Ureter (tissue), 1 donor: ENCODE measurements around the gene BID. TPM values are rescaled to one million over a fixed set of nuclear protein-coding genes. Genes with fewer than 3 reads are reported as not detected.

ENCODE experiments used
- DNase-seq: peaks from one replicate; pipeline ENCODE4 v3.0.0-alpha.2; 2020; ENCODE audit warnings: low spot score
- total RNA-seq: library from RNA; stranded (reverse); gene quantifications from one replicate; pipeline ENCODE4 v1.2.4, GENCODE V29; 2023
- donor health status: DM: yes; HTN: yes; CAD: no.

The BID gene
- 31.3 TPM for total RNA-seq

DNA sequence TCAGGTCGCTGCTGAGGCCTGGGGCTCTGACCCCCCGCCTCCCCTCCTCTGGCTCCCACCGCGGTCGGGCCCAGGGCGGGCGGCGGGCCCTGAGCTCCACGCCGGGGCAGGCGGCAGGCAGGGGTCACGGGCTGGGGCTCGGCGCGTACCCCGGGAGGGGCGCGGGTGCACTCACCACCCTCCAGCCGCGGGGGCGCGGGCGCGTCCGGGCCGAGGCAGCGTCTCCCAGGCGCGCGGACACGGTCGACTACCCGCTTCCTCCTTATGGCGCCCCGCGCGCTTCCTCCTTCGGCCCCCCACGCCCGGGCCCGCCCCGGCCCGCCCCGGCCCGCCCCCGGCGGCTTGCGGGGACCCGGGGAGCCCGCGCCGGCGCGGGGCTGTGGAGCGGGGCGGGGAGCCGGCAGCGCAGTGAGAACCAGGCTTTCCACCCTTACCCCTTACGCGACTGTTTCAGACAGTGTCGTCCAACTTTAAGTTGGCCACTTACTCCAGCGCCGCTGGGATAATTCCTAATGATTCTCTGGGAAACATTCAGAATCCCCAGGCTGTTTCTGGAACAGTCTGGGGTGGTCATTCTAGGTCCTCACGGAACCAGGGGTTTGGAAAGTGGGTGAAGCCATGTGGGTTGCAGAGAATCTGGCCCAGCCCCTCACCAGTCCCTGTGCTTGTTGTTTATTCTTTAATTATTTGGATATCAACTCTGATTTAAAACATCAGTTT lies at the start of gene BID:
BID (minus strand) TSS at position 264 of the 720 bp plus-strand sequence. CDS start 24,353 bp downstream, outside the sequence.
- DNase-seq, result no peak

GRCh38 chr22:17823964-17824363 lies 49.7 kb upstream of the BID start:
- no peak for DNase-seq

DNA sequence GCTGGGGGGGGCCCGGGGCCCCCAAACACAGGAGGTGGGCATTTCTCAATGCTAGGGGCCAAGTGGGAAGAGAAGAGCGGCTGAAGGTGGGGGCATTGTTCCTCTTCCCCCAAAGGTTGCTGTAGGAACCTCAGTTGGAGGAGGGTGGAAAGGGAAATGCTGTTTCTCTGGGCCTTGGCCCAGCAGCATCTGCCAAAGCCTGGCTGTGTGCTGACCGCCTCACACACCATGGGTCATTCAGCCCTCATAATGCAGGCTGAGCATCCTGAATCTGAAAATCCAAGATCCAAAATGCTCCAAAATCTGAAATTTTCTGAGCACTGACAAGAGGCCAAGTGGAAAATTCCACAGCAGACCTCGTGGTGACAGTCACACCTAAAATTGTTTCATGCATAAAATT lies 49.0 kb upstream of the BID start:
- DNase-seq, result no peak

- DNase-seq, result no peak
Measured at GRCh38 chr22:17822087-17822486, 47.8 kb upstream of the BID start.

DNA sequence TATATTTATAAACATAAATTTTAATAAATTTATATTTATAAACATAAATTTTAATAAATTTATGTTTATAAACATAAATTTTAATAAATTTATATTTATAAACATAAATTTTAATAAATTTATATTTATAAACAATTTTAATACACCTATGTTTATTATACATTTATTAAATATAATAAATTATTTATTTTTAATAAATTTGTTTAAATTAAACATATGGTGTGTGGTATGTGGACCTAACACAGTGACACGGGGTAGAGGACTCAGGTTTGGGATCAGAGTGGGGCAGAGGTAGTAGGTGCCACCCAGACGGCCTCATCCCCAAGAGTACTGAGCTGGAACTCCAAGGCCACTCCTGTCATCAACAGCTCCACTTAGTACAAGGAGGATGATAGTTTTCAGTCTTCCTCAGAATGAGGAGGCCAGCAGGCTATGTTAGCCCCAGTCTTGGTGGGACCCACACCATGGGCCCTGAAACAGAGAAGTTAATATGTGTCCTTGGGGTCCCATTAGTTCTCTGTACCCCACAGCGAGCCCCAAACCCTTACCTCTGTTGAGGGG lies 46.7 kb upstream of the BID start:
- DNase-seq, result no peak

DNA sequence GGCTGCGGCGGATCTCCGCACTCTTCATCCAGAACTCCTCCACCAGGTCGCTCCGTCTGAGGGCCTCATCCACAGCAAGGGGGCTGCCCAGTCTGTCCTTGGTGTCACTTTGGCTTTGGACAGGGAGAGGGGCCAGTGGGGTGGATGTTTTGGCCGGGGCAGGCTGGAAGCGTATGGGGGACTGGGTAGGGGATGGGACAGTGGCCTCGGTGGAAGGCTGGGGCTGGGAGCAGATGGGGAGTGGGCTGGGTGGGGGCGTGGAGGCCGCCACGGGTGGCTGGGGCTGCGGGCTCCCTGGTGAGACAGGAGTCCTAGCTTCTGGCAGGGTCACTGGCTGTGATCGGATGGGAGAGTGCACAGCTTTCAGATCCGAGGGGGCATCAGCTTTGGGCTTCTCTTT lies 44.4 kb upstream of the BID start:
- DNase-seq, result no peak

- no peak for DNase-seq
Measured at GRCh38 chr22:17818180-17818579, 43.9 kb upstream of the BID start.

DNA sequence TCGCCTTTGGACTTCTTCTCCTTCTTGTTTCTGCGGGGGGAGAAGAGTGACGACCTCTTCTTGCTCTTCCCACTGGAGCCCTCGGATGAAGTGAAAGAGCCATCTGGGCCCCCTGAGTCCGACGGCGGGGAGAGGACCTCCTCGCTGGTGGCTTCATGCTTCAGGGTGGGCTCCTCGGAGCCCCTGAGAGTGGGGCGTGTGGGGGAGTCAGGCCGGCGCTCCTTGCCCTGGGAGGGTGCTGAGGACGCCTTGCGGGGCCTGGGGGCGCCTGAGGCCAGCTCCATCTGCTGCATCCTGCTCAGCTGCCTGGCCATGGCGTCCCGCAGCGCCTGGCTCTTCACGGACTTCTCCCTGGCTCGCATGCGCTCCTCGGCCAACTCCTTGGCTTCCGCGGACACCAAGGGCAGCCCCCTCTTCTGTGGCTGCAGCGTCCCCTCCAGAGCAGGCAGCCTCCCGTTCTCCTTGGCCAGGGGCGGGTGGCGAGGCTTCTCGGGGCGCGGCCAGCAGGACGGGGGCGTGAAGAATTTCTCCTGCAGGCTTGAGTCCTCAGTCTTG lies 43.3 kb upstream of the BID start:
- no peak for DNase-seq

DNA sequence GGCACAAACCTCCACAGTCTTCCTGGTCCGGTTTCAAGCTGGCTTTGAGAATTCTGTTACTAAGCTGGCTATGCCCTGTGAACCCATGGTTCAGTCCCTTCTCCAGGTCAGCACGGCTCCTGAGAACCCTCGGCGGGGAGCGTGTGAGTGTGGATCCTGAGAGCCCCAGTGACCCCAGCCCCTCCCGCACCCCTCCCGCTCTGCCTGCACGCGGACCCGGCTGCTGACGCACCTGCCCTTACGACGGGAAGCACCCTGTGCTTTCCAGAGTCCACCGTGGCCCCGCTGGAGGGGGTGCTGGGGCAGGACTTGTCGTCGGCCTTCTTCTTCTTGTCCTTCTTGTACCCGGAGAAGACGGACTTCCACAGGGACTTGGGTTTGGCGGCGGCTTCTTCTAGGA lies 42.8 kb upstream of the BID start:
- no peak for DNase-seq

- DNase-seq, result no peak
Measured at GRCh38 chr22:17816649-17817048, 42.4 kb upstream of the BID start.

GRCh38 chr22:17815703-17816254 lies 41.5 kb upstream of the BID start:
- DNase-seq, result no peak

DNA sequence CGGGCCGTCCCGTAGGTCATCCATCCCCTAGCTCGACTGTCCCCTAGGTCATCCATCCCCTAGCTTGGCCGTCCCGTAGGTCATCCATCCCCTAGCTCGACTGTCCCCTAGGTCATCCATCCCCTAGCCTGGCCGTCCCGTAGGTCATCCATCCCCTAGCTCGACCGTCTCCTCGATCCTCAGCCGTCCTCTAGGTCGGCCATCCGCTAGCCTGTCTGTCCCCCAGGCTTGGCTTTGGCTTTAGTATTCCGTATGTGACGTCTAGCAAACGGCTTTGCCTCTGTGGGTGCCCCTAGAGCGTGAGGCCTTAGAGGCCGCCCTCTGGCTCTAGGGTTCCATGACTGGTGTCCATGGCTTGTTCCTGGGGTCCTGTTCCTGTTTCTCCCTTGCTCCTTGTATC lies 40.6 kb upstream of the BID start:
- no peak for DNase-seq

GRCh38 chr22:17814084-17814483 lies 39.8 kb upstream of the BID start:
- DNase-seq, result no peak

DNA sequence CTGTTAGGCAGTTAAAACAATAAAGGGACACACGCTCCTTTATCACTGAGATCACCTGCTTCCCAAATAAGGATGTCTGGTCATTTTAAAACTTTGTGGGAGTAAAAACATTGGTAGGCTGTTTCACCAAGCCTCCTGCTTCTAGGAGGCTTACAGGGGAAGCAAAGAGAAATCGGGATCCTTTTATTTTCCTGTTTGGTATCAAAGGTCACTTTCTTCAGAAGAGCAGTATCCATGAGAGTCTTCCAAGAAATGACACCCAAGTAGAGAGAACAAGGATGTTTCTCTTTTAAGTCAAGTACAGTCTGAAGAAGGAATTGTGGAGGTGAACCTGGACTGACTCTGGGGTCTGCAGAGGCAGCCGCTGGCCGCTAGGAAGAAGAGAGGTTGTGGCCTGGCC lies 36.9 kb upstream of the BID start:
- DNase-seq, result no peak

GRCh38 chr22:17810570-17811116 lies 36.4 kb upstream of the BID start:
- no peak for DNase-seq

DNA sequence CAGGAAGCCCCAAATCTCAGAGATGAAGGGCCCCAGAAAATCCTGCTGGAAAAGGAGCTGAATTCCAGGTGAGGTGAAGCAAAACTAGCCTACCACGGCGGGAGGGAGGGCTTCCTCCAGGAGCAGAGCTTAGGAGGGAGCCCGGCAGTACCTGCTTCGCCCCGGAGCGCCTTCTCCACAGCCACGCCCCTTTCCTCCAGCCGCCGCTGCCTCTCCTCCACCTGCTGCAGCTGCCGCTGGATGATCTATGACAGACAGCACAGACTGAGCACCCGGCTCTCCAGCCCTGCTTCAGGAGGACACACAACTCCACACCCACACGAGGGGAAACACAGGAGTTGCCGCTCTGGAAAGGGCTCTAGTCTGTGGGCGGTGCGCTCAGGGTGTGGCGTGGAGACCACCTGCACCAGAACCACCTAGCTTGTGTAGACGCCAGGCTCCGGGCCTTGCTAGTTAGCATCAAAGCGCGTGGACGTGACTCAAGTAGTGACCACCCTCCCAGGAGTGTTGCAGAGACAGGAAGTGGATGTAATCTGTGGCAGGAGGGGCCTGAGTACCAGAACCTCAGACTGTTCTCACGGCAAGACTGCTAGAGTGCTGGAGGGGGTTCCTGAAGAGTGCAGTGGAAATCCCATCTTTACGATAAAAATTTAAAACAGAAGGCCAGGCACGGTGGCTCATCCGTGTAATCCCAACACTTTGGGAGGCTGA lies 34.6 kb upstream of the BID start:
- DNase-seq, result no peak

DNA sequence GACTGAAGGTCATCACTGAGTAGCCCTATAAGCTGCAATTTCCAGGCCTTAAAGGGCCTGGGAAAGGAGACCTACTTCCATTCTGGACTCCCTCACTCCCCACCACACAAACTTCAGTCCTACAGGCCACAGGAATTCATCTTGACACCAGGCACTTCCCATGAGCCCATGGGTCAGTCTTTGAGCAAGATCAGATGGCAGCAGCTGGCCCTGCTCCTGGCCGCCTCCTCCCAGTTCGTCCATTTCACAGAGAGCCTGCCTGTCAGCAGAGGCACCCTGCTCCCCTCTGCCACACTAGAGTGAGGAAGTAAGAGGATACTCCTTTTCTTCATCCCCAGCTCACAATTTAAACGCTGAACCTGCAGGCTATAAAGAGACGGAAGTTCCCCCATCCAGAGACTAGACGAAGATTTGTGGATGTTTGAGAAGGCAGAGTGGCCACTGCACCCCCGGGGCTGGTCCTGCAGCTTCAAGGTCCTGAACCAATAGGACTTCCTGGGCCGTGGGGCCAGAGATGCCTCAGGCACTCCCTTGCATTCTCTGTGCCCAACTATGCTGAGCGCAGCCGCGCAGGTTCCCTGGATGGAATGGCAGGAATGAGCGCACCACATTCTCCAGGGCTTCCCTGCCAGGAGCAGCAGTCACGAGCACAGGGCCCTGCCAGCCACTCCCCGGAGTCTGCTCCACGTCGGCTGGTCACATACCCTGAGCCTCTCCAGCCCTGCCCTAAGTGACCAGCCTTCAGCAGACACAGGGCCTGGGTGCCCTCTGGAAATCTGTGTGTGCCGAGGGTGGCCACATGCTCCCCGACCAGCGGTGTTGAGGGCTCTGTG lies 33.5 kb upstream of the BID start:
- no peak for DNase-seq

GRCh38 chr22:17807086-17807485 lies 32.8 kb upstream of the BID start:
- DNase-seq, result no peak

DNA sequence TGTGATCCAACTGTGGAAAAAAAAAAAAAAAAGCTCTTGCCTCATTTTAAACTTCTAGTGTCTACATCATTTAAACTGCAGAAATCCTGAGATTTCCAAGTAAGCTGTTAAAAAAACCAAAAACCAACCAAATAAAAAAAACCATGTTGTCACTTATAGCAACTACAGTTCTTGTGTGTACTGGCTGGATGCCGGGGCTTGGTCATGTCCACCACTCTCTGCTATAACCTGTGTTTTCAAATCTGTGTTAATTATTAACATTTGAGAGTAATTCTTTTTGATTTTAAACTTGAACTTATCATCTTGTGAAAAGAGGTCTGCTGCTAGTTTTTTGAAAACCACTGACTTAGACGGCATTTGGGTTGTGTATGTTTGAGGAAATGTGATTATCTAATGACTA lies 32.2 kb upstream of the BID start:
- DNase-seq, result no peak

- no peak for DNase-seq
Measured at GRCh38 chr22:17804331-17805080, 30.2 kb upstream of the BID start.
